Caco-2 (cell line): ENCODE measurements around the gene ARL14EPL. TPM values are rescaled to one million over a fixed set of nuclear protein-coding genes. Genes with fewer than 3 reads are reported as not detected.

Experiments
- BruUV-seq: library from RNA; stranded (reverse); fragments of 400-500 nt; replicated peaks from 2 replicates; lab custom pipeline; 2021; lab: Mats Ljungman, UMichigan
- CTCF ChIA-PET: fragments of 300-600 bp; sonication (Branson Sonifier 250); formaldehyde crosslinking; loops from one replicate; lab custom pipeline; 2022; ENCODE audit warnings: antibody characterized with exemption; lab: Charles Lee
- POLR2A ChIA-PET: fragments of 300-600 bp; sonication (Branson Sonifier 250); formaldehyde crosslinking; loops from one replicate; lab custom pipeline; 2022; ENCODE audit warnings: antibody characterized with exemption; lab: Charles Lee
- DNase-seq, 2 experiments: peaks; one replicate each; pipeline versions ENCODE4 v3.0.0 to v3.0.0-alpha.2; 2020 to 2022
- H3K27me3 ChIP-seq: replicated peaks from 2 replicates; pipeline ENCODE4 v1.6.0; 2011; ENCODE audit warnings: low read length; ENCODE audit not compliant: control insufficient read depth, insufficient read depth
- H3K36me3 ChIP-seq: 2 replicates; pipeline ENCODE4 v1.5.1; 2011; ENCODE audit warnings: low read length; ENCODE audit not compliant: control insufficient read depth, insufficient read depth
- H3K4me1 ChIP-seq: fragments of 250-450 bp; sonication (Bioruptor Pico); 2 replicates; pipeline ENCODE4 v1.5.1; 2020; ENCODE audit warnings: mild to moderate bottlenecking
- H3K4me3 ChIP-seq: 2 replicates; pipeline ENCODE4 v1.5.1; 2011; ENCODE audit warnings: low read depth, mild to moderate bottlenecking, control low read depth, low read length
- H3K9me3 ChIP-seq: fragments of 250-450 bp; sonication (Bioruptor Pico); 2 replicates; pipeline ENCODE4 v1.5.1; 2020; ENCODE audit warnings: mild to moderate bottlenecking, moderate library complexity
- H3K27ac Mint-ChIP-seq: one replicate; pipeline ENCODE4 v1.8.0; 2022; ENCODE audit warnings: mixed read lengths; ENCODE audit not compliant: unreplicated experiment
- H3K27me3 Mint-ChIP-seq: one replicate; pipeline ENCODE4 v1.8.0; 2022; ENCODE audit warnings: mixed read lengths; ENCODE audit not compliant: insufficient read depth, unreplicated experiment
- H3K36me3 Mint-ChIP-seq: one replicate; pipeline ENCODE4 v1.8.0; 2022; ENCODE audit warnings: mild to moderate bottlenecking, mixed read lengths; ENCODE audit not compliant: insufficient read depth, unreplicated experiment
- H3K4me1 Mint-ChIP-seq: one replicate; pipeline ENCODE4 v1.8.0; 2022; ENCODE audit warnings: low read depth, mixed read lengths; ENCODE audit not compliant: unreplicated experiment
- H3K4me3 Mint-ChIP-seq: one replicate; pipeline ENCODE4 v1.8.0; 2022; ENCODE audit warnings: mild to moderate bottlenecking, moderate library complexity, mixed read lengths; ENCODE audit not compliant: unreplicated experiment
- H3K9me3 Mint-ChIP-seq: one replicate; pipeline ENCODE4 v1.8.0; 2022; ENCODE audit warnings: mixed read lengths; ENCODE audit not compliant: unreplicated experiment
- CTCF ChIP-seq, 2 experiments: fragments of 200-600 bp in 1 of 2; IDR thresholded peaks; 1 replicate in 1 of 2; 2 replicates in 1 of 2; pipeline versions ENCODE4 v1.5.1 to v1.8.0; 2011 to 2022; ENCODE audit warnings: antibody characterized with exemption in 1 of 2, control low read depth in 1 of 2, inconsistent platforms in 1 of 2, low read depth in 1 of 2, low read length in 1 of 2, mild to moderate bottlenecking in 1 of 2, moderate library complexity in 1 of 2; ENCODE audit not compliant: insufficient read depth in 1 of 2, severe bottlenecking in 1 of 2, unreplicated experiment in 1 of 2
- intact Hi-C: fragments of 100-400 bp; cut with micrococcal nuclease; formaldehyde crosslinking; loops from one replicate; pipeline ENCODE4 v1.10.0; 2022; ENCODE audit not compliant: unreplicated experiment
- total RNA-seq: library from RNA; stranded (reverse); gene quantifications from 2 replicates; pipeline ENCODE4 v1.2.3, GENCODE V29; 2022

ARL14EPL gene
- total RNA-seq, 1 experiment from 2014 or later, result not detected

GRCh38 chr5:116088062-116088461 lies 55.8 kb downstream of the ARL14EPL start:
- no peaks in the 10 kb centered on the region for H3K9me3 ChIP-seq
- peaks cover 15% of the 10 kb centered on the region; the same call in 1 of the 2 replicates for H3K4me1 ChIP-seq
- no peak overlapping the region for H3K4me3 Mint-ChIP-seq
- H3K36me3 Mint-ChIP-seq, result no peaks in the 10 kb centered on the region
- H3K4me1 Mint-ChIP-seq, result peaks cover 20% of the 10 kb centered on the region
- no peaks in the 10 kb centered on the region for H3K27me3 Mint-ChIP-seq
- H3K27ac Mint-ChIP-seq, result no peak overlapping the region
- ChIA-PET POLR2A (no interaction called here), CTCF (no interaction called here)
- TF ChIP-seq CTCF (IDR thresholded peaks at IDR 0.05; ENCODE audit: insufficient read depth in 1 of 2, low read depth in 1 of 2, low read length in 1 of 2, severe bottlenecking in 1 of 2, unreplicated experiment in 1 of 2), result no peak
- intact Hi-C loops, result loop anchor here (5.0 kb wide), 1 partner anchor 246 kb away; the partner anchor contains the start of genes AP3S1 and ATG12
- no peaks in the 10 kb centered on the region for H3K27me3 ChIP-seq
- BruUV-seq, result no TSS peak
- no peaks in the 10 kb centered on the region for H3K36me3 ChIP-seq
- DNase-seq, result no peak
- H3K4me3 ChIP-seq, result no peak overlapping the region
- no peaks in the 10 kb centered on the region for H3K9me3 Mint-ChIP-seq

GRCh38 chr5:116090302-116090701 lies 58.0 kb downstream of the ARL14EPL start:
- no peak for DNase-seq
- Mint-ChIP-seq H3K4me1 (peaks cover 12% of the 10 kb centered on the region), H3K36me3 (no peaks in the 10 kb centered on the region), H3K4me3 (no peak overlapping the region), H3K27ac (no peak overlapping the region), H3K9me3 (no peaks in the 10 kb centered on the region), H3K27me3 (no peaks in the 10 kb centered on the region)
- no peak for TF ChIP-seq CTCF (IDR thresholded peaks at IDR 0.05; ENCODE audit: insufficient read depth in 1 of 2, low read depth in 1 of 2, low read length in 1 of 2, severe bottlenecking in 1 of 2, unreplicated experiment in 1 of 2)
- POLR2A ChIA-PET, result no interaction called here
- Histone ChIP-seq H3K36me3 (no peaks in the 10 kb centered on the region; the same call in 1 of the 2 replicates), H3K4me1 (0 out of 2 replicates have a peak, but pooled peaks cover 8% of the 10 kb centered on the region), H3K27me3 (no peaks in the 10 kb centered on the region), H3K9me3 (no peaks in the 10 kb centered on the region), H3K4me3 (no peak overlapping the region)
- BruUV-seq, result no TSS peak
- CTCF ChIA-PET, result no interaction called here
- intact Hi-C loops, result no loop called here

- intact Hi-C loops, result no loop called here
- no peak overlapping the region for H3K4me3 Mint-ChIP-seq
- ChIA-PET CTCF (no interaction called here), POLR2A (no interaction called here)
- H3K36me3 ChIP-seq, result no peaks in the 10 kb centered on the region; the same call in 1 of the 2 replicates
- H3K4me1 ChIP-seq, result 0 out of 2 replicates have a peak, but pooled peaks cover 8% of the 10 kb centered on the region
- no peaks in the 10 kb centered on the region for H3K9me3 Mint-ChIP-seq
- no TSS peak for BruUV-seq
- H3K9me3 ChIP-seq, result no peaks in the 10 kb centered on the region
- peaks cover 3% of the 10 kb centered on the region for H3K36me3 Mint-ChIP-seq
- peaks cover 12% of the 10 kb centered on the region for H3K4me1 Mint-ChIP-seq
- no peak for TF ChIP-seq CTCF (IDR thresholded peaks at IDR 0.05; ENCODE audit: insufficient read depth in 1 of 2, low read depth in 1 of 2, low read length in 1 of 2, severe bottlenecking in 1 of 2, unreplicated experiment in 1 of 2)
- no peak overlapping the region for H3K27ac Mint-ChIP-seq
- no peaks in the 10 kb centered on the region for H3K27me3 Mint-ChIP-seq
- H3K27me3 ChIP-seq, result no peaks in the 10 kb centered on the region
- H3K4me3 ChIP-seq, result no peak overlapping the region
- DNase-seq, result no peak
Observed at GRCh38 chr5:116091416-116091815, 59.1 kb downstream of the ARL14EPL start.
